ENCODE measurements around the gene ZPR1. TPM values are rescaled to one million over a fixed set of nuclear protein-coding genes. Genes with fewer than 3 reads are reported as not detected.

The ZPR1 gene
- total and polyA plus RNA-seq, 2 donors (not counting 1 experiment from before 2014, with no cell fraction given), result 17.9 to 63.1 TPM

DNA sequence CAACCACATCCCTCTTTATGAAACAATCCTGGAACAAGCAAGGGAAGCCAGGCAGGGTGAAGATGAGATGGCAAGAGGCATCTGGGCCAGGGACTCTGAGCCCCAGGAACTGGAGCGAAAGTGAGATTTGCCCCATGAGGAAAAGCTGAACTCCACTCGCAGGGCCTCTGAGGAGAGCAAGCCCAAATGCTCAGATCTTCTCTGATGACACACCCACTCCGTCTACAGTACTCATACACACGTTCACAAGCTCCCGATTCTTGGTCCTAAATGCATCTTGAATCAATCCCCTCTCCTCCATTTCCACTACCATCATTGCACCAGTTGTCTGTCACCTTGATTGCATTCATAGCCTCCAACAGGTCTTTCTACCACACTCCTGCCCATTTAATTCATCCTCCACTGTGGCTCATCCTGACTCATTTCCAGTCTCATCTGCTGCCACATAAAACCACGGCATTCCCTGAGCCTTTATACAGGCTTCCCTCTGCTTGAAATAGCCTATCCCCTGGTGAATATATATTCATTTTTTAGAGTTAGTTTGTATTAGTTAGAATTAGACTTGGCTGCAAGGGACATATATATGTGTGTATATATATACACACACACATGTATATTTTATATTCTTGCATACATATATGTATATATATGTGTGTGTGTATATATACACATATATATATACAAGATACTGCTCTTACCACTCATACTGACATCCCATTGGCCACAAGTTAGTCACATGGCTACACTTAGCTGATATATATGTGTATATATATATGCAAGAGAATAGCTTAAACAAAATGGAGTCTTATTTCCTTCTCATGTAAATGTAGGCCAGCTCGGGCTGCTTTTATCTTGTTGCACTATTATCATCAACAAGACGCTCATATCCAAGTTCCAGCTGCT is 5.3 kb upstream of the ZPR1 start:
- peaks cover 13% of the 10 kb centered on the region for H3K4me1 Mint-ChIP-seq

More for the DNA sequence above, 5.3 kb upstream of the ZPR1 start:
- ATAC-seq (ENCODE audit: low read depth) (no peak), DNase-seq (no peak)
- Mint-ChIP-seq H3K9me3 (ENCODE audit: insufficient read depth) (no peaks in the 10 kb centered on the region), H3K27me3 (peaks cover 17% of the 10 kb centered on the region), H3K27ac (no peak overlapping the region), H3K4me3 (no peak overlapping the region)
- Histone ChIP-seq H3K27me3 (replicated peaks in 1 of 4; ENCODE audit: control extremely low read depth in 1 of 4, control insufficient read depth in 3 of 4, insufficient read depth in 4 of 4, low read length in 3 of 4) (peaks cover 0 to 10% (median 0%) of the 10 kb centered on the region in 4 experiments), H3K27ac (ENCODE audit: low read length in 2 of 2) (no peak overlapping the region), H4K20me1 (ENCODE audit: control insufficient read depth, insufficient read depth, low read length, poor library complexity, severe bottlenecking) (no peaks in the 10 kb centered on the region), H3K4me2 (replicated peaks; ENCODE audit: low read depth, low read length, poor library complexity, severe bottlenecking) (no peak overlapping the region), H3K4me1 (ENCODE audit: control insufficient read depth in 2 of 2, insufficient read depth in 2 of 2, low read length in 2 of 2) (peaks cover 11 to 15% of the 10 kb centered on the region in 2 donors), H3K9me3 (ENCODE audit: control extremely low read depth in 1 of 3, control insufficient read depth in 2 of 3, insufficient read depth in 1 of 3, low read length in 2 of 3) (no peaks in the 10 kb centered on the region), H3K4me3 (ENCODE audit: control extremely low read depth in 1 of 5, extremely low read depth in 1 of 5, insufficient read depth in 1 of 5, low read depth in 2 of 5, low read length in 4 of 5) (no peak overlapping the region), H3K9ac (ENCODE audit: low read length) (no peak overlapping the region), H3K36me3 (replicated peaks in 1 of 2; ENCODE audit: control extremely low read depth in 1 of 2, control insufficient read depth in 1 of 2, extremely low read depth in 1 of 2, insufficient read depth in 2 of 2, low read length in 1 of 2) (no peaks in the 10 kb centered on the region), H2AFZ (ENCODE audit: insufficient read depth, low read depth, low read length, poor library complexity, severe bottlenecking) (no peak overlapping the region), H3K79me2 (ENCODE audit: control insufficient read depth, insufficient read depth, low read length) (peaks cover 4% of the 10 kb centered on the region)
- intact Hi-C loops (cut with micrococcal nuclease), result loop anchor here (10.0 kb wide), 1 partner anchor 82 kb away; no protein-coding TSS in a partner anchor
- 91% methylated on average over 5 of the region's 8 CpGs for WGBS (ENCODE audit: insufficient coverage)
- TF ChIP-seq EZH2 (IDR thresholded peaks at IDR 0.05; ENCODE audit: borderline replicate concordance, insufficient read depth, low read depth, low read length, poor library complexity, severe bottlenecking), result no peak
- TF ChIP-seq, protein P1, sequence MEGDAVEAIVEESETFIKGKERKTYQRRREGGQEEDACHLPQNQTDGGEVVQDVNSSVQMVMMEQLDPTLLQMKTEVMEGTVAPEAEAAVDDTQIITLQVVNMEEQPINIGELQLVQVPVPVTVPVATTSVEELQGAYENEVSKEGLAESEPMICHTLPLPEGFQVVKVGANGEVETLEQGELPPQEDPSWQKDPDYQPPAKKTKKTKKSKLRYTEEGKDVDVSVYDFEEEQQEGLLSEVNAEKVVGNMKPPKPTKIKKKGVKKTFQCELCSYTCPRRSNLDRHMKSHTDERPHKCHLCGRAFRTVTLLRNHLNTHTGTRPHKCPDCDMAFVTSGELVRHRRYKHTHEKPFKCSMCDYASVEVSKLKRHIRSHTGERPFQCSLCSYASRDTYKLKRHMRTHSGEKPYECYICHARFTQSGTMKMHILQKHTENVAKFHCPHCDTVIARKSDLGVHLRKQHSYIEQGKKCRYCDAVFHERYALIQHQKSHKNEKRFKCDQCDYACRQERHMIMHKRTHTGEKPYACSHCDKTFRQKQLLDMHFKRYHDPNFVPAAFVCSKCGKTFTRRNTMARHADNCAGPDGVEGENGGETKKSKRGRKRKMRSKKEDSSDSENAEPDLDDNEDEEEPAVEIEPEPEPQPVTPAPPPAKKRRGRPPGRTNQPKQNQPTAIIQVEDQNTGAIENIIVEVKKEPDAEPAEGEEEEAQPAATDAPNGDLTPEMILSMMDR (IDR thresholded peaks at IDR 0.05), result no peak
- POLR2A ChIA-PET, result interaction anchor here (0.6 kb wide), 1 partner anchor 313 kb away, joined by 4 read pairs; no protein-coding TSS in a partner anchor
- CTCF ChIA-PET, result interaction anchor here (1.0 to 7.1 kb wide), 6 partner anchors 10 to 433 kb away, joined by 3 to 80 read pairs (median 8); no protein-coding TSS in a partner anchor
